ENCODE data around the gene RASGEF1C.

The RASGEF1C gene

DNA sequence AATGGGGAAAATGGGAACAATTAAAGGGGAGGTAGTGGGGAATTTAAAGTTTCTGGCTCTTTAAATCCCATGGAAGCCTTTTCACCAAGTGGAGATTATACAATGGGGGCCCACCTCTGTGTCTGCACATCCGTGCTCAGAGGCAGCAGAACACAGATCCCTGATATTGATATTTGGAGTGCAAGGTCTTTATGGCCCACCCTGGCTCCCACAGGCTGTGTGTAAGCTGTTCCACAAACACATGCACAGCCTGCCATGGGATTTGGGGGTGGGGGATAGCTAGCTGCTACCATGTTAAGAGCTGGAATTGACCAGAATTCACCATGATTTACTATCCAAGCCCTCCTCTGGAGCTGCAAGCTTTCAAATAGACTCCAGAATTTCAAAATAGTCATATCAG lies 55.9 kb downstream of the RASGEF1C start:
- Histone ChIP-seq H3K9me3 (ENCODE audit: control insufficient read depth, insufficient read depth, low read depth, low read length) (no peaks in the 10 kb centered on the region), H3K4me3 (ENCODE audit: low read depth, low read length) (no peak overlapping the region), H3K27ac (ENCODE audit: extremely low read depth, low read depth, low read length) (no peak overlapping the region), H3K4me1 (ENCODE audit: control insufficient read depth, insufficient read depth, low read length) (no peaks in the 10 kb centered on the region), H3K36me3 (ENCODE audit: control insufficient read depth in 2 of 2, insufficient read depth in 1 of 2, low read length in 2 of 2) (no peaks in the 10 kb centered on the region)
- TF ChIP-seq ZNF521 (tag by site-specific recombination; IDR thresholded peaks at IDR 0.05) (no peak), ZNF664 (tag by site-specific recombination; IDR thresholded peaks at IDR 0.05) (no peak), HOXA7 (CRISPR knock-in tag; IDR thresholded peaks at IDR 0.05; ENCODE audit: borderline replicate concordance) (no peak), ZNF302 (tag by site-specific recombination; IDR thresholded peaks at IDR 0.05; ENCODE audit: low read depth) (no peak)
- CTCF ChIA-PET: no interaction called here
- POLR2A ChIA-PET: no interaction called here

GRCh38 chr5:180143656-180144364 lies 65.2 kb downstream of the RASGEF1C start:
- Histone ChIP-seq H3K9me3 (ENCODE audit: control insufficient read depth, insufficient read depth, low read depth, low read length) (no peaks in the 10 kb centered on the region), H3K36me3 (ENCODE audit: control insufficient read depth in 2 of 2, insufficient read depth in 1 of 2, low read length in 2 of 2) (no peaks in the 10 kb centered on the region), H3K4me3 (ENCODE audit: low read depth, low read length) (no peak overlapping the region), H3K4me1 (ENCODE audit: control insufficient read depth, insufficient read depth, low read length) (no peaks in the 10 kb centered on the region), H3K27ac (ENCODE audit: extremely low read depth, low read depth, low read length) (no peak overlapping the region)
- TF ChIP-seq ZNF341 (tag by site-specific recombination; IDR thresholded peaks at IDR 0.05; ENCODE audit: low read depth) (no peak), ZNF664 (tag by site-specific recombination; IDR thresholded peaks at IDR 0.05) (no peak), ZIC2 (tag by site-specific recombination; IDR thresholded peaks at IDR 0.05) (peak; percentile 64), ZNF302 (tag by site-specific recombination; IDR thresholded peaks at IDR 0.05; ENCODE audit: low read depth) (no peak)
- ChIA-PET POLR2A (no interaction called here), CTCF (no interaction called here)

DNA sequence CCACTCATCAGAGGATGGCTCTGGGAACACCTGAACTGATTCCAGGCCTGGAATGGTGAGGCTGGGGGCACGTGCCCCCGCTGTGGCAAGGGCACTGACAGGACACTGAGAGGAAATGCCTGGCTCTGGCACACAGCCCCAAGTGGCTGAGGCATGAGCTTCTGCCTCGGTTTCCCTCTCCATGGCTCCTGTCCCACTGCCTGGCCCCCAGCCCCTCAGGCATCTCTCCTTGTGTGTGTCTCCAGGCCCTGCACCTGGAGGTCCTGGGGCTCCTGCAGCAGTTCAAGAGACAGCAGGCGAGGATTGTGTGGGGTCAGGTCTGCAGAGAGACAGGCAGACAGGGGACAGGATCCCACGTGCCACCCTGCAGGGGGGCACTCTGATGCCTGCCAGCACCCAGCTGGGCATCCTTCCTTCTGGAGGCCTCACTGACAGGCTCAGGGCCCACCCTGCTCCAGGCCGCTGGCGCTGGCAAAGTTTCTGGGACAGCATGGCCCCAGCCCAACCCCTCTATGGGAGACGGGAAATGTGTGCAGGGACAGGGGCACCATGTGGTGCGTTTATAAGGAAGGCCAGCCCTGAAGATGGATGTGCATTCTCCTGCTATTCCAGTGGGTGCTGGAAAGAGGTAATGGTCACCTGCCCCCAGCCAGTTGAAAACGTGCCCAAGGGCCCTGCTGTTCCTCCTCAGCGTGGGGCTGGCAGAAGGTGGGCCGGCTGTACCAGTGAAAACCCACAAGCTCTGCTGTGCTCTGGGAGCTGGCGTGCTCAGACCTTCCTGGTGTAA lies 66.0 kb downstream of the RASGEF1C start:
- Histone ChIP-seq H3K27ac (ENCODE audit: extremely low read depth, low read depth, low read length) (no peak overlapping the region), H3K4me1 (ENCODE audit: control insufficient read depth, insufficient read depth, low read length) (no peaks in the 10 kb centered on the region), H3K36me3 (ENCODE audit: control insufficient read depth in 2 of 2, insufficient read depth in 1 of 2, low read length in 2 of 2) (no peaks in the 10 kb centered on the region), H3K9me3 (ENCODE audit: control insufficient read depth, insufficient read depth, low read depth, low read length) (no peaks in the 10 kb centered on the region), H3K4me3 (ENCODE audit: low read depth, low read length) (no peak overlapping the region)
- CTCF ChIA-PET: no interaction called here
- TF ChIP-seq ZIC2 (tag by site-specific recombination; IDR thresholded peaks at IDR 0.05): peak; percentile 85
- TF ChIP-seq ZNF558 (tag by site-specific recombination; IDR thresholded peaks at IDR 0.05): no peak
- POLR2A ChIA-PET: no interaction called here

DNA sequence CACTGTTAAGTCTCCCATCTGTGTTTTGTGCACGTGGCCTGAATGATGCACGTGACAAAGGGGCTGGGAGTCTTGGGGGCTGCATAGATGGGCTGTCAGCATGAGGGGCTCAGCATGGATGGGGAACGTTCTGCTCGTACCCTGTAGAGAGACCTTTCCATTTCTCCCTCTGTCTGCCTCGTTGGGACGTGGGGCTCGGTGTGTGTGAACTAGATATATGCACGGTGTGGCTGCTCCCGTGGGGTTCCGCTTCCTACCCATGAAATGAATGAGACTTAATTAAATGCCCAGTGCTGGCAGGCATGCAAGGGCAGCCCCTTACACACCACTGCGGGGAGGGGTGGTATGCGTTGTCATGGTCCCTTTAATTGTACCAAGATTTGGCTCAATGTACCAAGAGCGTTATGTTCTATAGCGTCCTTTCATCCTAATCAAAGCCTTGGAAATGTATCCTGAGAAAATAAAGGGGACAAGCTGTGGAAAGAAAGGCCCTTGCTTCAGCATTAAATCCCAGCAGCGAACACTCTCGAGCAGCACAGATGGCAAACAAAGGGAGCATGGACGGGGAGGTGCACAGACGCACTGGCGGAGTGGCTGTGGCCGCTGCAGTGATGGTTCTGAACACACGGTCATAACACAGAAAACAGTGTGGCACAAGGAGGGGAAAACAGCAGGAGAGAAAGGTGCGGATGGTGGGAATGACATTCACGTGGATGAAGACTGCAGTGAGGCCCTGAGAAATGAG lies 66.8 kb downstream of the RASGEF1C start:
- no peak for TF ChIP-seq ZNF510 (tag by site-specific recombination; IDR thresholded peaks at IDR 0.05; ENCODE audit: insufficient replicate concordance)
- no peak for TF ChIP-seq ZXDB (tag by site-specific recombination; IDR thresholded peaks at IDR 0.05)
- no peak for TF ChIP-seq TRIM28 (IDR thresholded peaks at IDR 0.05; ENCODE audit: borderline replicate concordance, low read length)
- no peak for TF ChIP-seq ZNF561 (tag by site-specific recombination; IDR thresholded peaks at IDR 0.05; ENCODE audit: borderline replicate concordance)
- H3K9me3 ChIP-seq (ENCODE audit: control insufficient read depth, insufficient read depth, low read depth, low read length): no peaks in the 10 kb centered on the region
- ChIA-PET POLR2A (no interaction called here), CTCF (no interaction called here)
- H3K4me3 ChIP-seq (ENCODE audit: low read depth, low read length): no peak overlapping the region
- H3K4me1 ChIP-seq (ENCODE audit: control insufficient read depth, insufficient read depth, low read length): no peaks in the 10 kb centered on the region
- no peaks in the 10 kb centered on the region for H3K36me3 ChIP-seq (ENCODE audit: control insufficient read depth in 2 of 2, insufficient read depth in 1 of 2, low read length in 2 of 2)
- H3K27ac ChIP-seq (ENCODE audit: extremely low read depth, low read depth, low read length): no peak overlapping the region

DNA sequence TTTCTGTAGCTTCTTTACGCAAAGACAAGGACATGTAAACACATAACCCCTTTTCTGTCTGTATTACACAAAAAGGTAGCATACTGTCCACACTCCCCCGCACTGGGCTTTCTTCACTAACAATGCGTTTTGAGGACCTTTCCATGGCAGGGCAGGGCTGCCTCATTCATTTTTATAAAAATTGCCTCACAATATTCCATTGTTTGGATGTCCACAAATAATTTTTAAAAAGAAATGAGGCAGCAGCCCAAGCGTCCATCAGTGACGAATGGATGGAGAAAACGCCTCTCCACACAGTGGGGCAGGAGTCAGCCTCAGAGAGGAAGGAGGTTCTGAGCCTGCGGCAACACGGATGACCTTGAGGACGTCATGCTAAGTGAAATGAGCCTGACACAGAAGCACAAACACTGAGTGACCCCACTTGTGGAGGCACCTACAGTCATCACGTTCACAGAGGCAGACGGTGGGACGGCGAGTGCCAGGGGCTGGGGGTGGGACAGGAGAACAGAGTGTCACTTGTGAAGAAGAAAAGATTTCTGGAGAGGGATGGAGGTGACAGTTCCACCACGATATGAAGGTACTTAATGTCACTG lies 67.8 kb downstream of the RASGEF1C start:
- H3K27ac ChIP-seq (ENCODE audit: extremely low read depth, low read depth, low read length): no peak overlapping the region
- H3K9me3 ChIP-seq (ENCODE audit: control insufficient read depth, insufficient read depth, low read depth, low read length): no peaks in the 10 kb centered on the region
- ChIA-PET POLR2A (no interaction called here), CTCF (no interaction called here)
- H3K4me1 ChIP-seq (ENCODE audit: control insufficient read depth, insufficient read depth, low read length): no peaks in the 10 kb centered on the region
- H3K36me3 ChIP-seq (ENCODE audit: control insufficient read depth in 2 of 2, insufficient read depth in 1 of 2, low read length in 2 of 2): no peaks in the 10 kb centered on the region
- no peak overlapping the region for H3K4me3 ChIP-seq (ENCODE audit: low read depth, low read length)
- TF ChIP-seq ZIC2 (tag by site-specific recombination; IDR thresholded peaks at IDR 0.05) (no peak), ZNF132 (tag by site-specific recombination; IDR thresholded peaks at IDR 0.05; ENCODE audit: borderline replicate concordance) (no peak), ZNF266 (tag by site-specific recombination; IDR thresholded peaks at IDR 0.05; ENCODE audit: low read depth) (no peak), MYNN (tag by site-specific recombination; IDR thresholded peaks at IDR 0.05; ENCODE audit: borderline replicate concordance) (no peak), ZNF341 (tag by site-specific recombination; IDR thresholded peaks at IDR 0.05; ENCODE audit: low read depth) (no peak), ZNF558 (tag by site-specific recombination; IDR thresholded peaks at IDR 0.05) (no peak), SALL2 (tag by site-specific recombination; IDR thresholded peaks at IDR 0.05; ENCODE audit: borderline replicate concordance) (no peak), KLF10 (tag by site-specific recombination; IDR thresholded peaks at IDR 0.05) (no peak), ZBTB17 (tag by site-specific recombination; IDR thresholded peaks at IDR 0.05) (no peak), ZNF23 (tag by site-specific recombination; IDR thresholded peaks at IDR 0.05; ENCODE audit: borderline replicate concordance) (no peak), KLF9 (tag by site-specific recombination; IDR thresholded peaks at IDR 0.05; ENCODE audit: low read depth) (no peak), ZNF544 (tag by site-specific recombination; IDR thresholded peaks at IDR 0.05) (no peak), ZBTB26 (tag by site-specific recombination; optimal IDR thresholded peaks at IDR 0.05) (no peak)
